Endothelial cell of umbilical vein (primary cell): ENCODE data around the gene ASPSCR1. TPM values are rescaled to one million over a fixed set of nuclear protein-coding genes. Genes with fewer than 3 reads are reported as not detected.

Experiments
- BruUV-seq: library from RNA; stranded (reverse); fragments of 400-500 nt; replicated peaks from 2 replicates; lab custom pipeline; 2021; lab: Mats Ljungman, UMichigan
- CTCF ChIA-PET: fragments of 300-600, 350-600 bp; sonication (Branson Sonifier 250); formaldehyde crosslinking; loops from one replicate; lab custom pipeline; 2021; ENCODE audit warnings: antibody characterized with exemption, inconsistent platforms; lab: Charles Lee
- POLR2A ChIA-PET: fragments of 300-600, 350-600 bp; sonication (Branson Sonifier 250); formaldehyde crosslinking; loops from one replicate; lab custom pipeline; 2021; ENCODE audit warnings: antibody characterized with exemption, inconsistent platforms; lab: Charles Lee
- DNase-seq: peaks from one replicate; pipeline ENCODE4 v3.0.0-alpha.2; 2011; ENCODE audit warnings: low read depth, low spot score
- FAIRE-seq: peaks from 2 replicates; lab custom pipeline; 2011; peaks lifted over from hg19 to GRCh38; lab: Jason Lieb, UNC
- H2AFZ ChIP-seq: 2 replicates; pipeline ENCODE4 v1.6.0; 2012; ENCODE audit warnings: low read depth, low read length, control low read depth, inconsistent platforms
- H3K27ac ChIP-seq: 2 replicates; pipeline ENCODE4 v1.5.1; 2011; ENCODE audit warnings: low read depth, mild to moderate bottlenecking, control low read depth, low read length, moderate library complexity; ENCODE audit not compliant: insufficient read depth
- H3K27me3 ChIP-seq, 2 experiments: 2 replicates each; pipeline versions ENCODE4 v1.6.0 to v1.6.1; 2011; ENCODE audit warnings: low read length in 2 of 2, mixed read lengths in 1 of 2; ENCODE audit not compliant: control insufficient read depth in 2 of 2, insufficient read depth in 2 of 2
- H3K36me3 ChIP-seq, 2 experiments: 2 replicates in 1 of 2; 3 replicates in 1 of 2; pipeline ENCODE4 v1.5.1; 2011; ENCODE audit warnings: low read length in 2 of 2, mild to moderate bottlenecking in 1 of 2, moderate library complexity in 1 of 2; ENCODE audit not compliant: control insufficient read depth in 2 of 2, insufficient read depth in 2 of 2; ENCODE audit errors: extremely low read depth in 1 of 2
- H3K4me1 ChIP-seq: 3 replicates; pipeline ENCODE4 v1.5.1; 2011; ENCODE audit warnings: mild to moderate bottlenecking, low read length; ENCODE audit not compliant: control insufficient read depth, insufficient read depth; ENCODE audit errors: extremely low read depth
- H3K4me2 ChIP-seq: 2 replicates; pipeline ENCODE4 v1.6.1; 2011; ENCODE audit warnings: low read length, control low read depth, mixed read lengths; ENCODE audit not compliant: insufficient read depth
- H3K4me3 ChIP-seq, 3 experiments: fragments of 200-600 bp in 1 of 3; sonication (generic), shearing (Covaris generic) in 1 of 3; replicated peaks in 1 of 3; 2 replicates each; pipeline ENCODE4 v1.5.1; 2011 to 2016; ENCODE audit warnings: control low read depth in 3 of 3, low read length in 3 of 3, mild to moderate bottlenecking in 2 of 3, inconsistent platforms in 1 of 3, low read depth in 1 of 3, moderate library complexity in 1 of 3; ENCODE audit not compliant: insufficient read depth in 1 of 3
- H3K79me2 ChIP-seq: 2 replicates; pipeline ENCODE4 v1.6.0; 2012; ENCODE audit warnings: low read length, inconsistent platforms; ENCODE audit not compliant: control insufficient read depth, insufficient read depth
- H3K9ac ChIP-seq: replicated peaks from 2 replicates; pipeline ENCODE3; 2011; ENCODE audit warnings: low read length, control low read depth; ENCODE audit not compliant: insufficient read depth; ENCODE audit errors: extremely low read depth
- H3K9me1 ChIP-seq: replicated peaks from 3 replicates; pipeline ENCODE4 v1.6.0; 2011; ENCODE audit warnings: mild to moderate bottlenecking, low read length; ENCODE audit not compliant: control insufficient read depth, insufficient read depth; ENCODE audit errors: extremely low read depth
- H3K9me3 ChIP-seq: replicated peaks from 2 replicates; pipeline ENCODE4 v1.5.1; 2012; ENCODE audit warnings: low read length, inconsistent platforms; ENCODE audit not compliant: control insufficient read depth, insufficient read depth
- H4K20me1 ChIP-seq: replicated peaks from 2 replicates; pipeline ENCODE3; 2011; ENCODE audit warnings: mild to moderate bottlenecking, low read length; ENCODE audit not compliant: control insufficient read depth, insufficient read depth; ENCODE audit errors: extremely low read depth
- EZH2 ChIP-seq: IDR thresholded peaks from 2 replicates; pipeline ENCODE4 v1.6.1; 2012; ENCODE audit warnings: borderline replicate concordance, low read depth, mild to moderate bottlenecking, moderate library complexity, low read length, inconsistent platforms; ENCODE audit not compliant: severe bottlenecking
- POLR2A ChIP-seq: IDR thresholded peaks from 2 replicates; pipeline ENCODE4 v1.6.1; 2012; ENCODE audit warnings: low read depth, mild to moderate bottlenecking, control low read depth, low read length
- POLR2AphosphoS5 ChIP-seq: IDR thresholded peaks from 2 replicates; pipeline ENCODE4 v1.6.1; 2012; ENCODE audit warnings: low read depth, mild to moderate bottlenecking, control low read depth, low read length, moderate library complexity; ENCODE audit not compliant: insufficient read depth
- dilution Hi-C: fragments of 300-500 bp; cut with MboI; formaldehyde crosslinking; loops from one replicate; pipeline ENCODE4 v1.15.0; 2019; ENCODE audit warnings: low sequenced_read_pairs; ENCODE audit not compliant: extremely low pct_ligation_motif_present
- intact Hi-C: fragments of 100-400 bp; cut with micrococcal nuclease; formaldehyde crosslinking; loops from one replicate; pipeline ENCODE4 v1.10.0; 2022
- polyA plus RNA-seq, 4 experiments: library from polyadenylated mRNA; depleted of rRNA in 3 of 4; stranded (reverse) in 3 of 4; unstranded in 1 of 4; fragments of >200 nt; gene quantifications; 2 replicates each; pipeline versions ENCODE4 v1.2.1 to v1.2.3, GENCODE V29; 2011 to 2012; ENCODE audit warnings: missing spikeins in 1 of 4
- total RNA-seq: library from RNA; stranded (reverse); gene quantifications from 2 replicates; pipeline ENCODE4 v1.2.3, GENCODE V29; 2021

Gene ASPSCR1
- total and polyA plus RNA-seq, 2 donors (not counting 3 experiments of a cell fraction or from before 2014, with no cell fraction given), result 24.8 to 36.5 TPM

DNA sequence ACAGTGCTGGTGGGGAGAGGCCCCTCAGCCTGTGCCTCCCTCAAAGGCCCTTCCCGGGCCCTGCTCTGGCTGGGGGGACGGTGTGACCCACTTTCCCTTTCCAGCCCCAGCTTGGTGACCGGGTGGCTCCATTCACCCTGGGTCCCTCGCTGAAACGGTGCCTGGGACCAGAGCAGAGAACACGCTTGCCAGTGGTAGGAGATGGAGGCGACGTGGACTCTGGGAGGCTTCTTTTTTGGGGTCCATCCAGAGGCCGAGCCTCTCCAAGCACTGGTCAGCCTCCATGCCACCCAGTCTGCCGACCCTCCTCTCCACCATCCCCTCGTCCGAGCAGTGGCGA is 37.5 kb downstream of the ASPSCR1 start:
- Histone ChIP-seq H3K27ac (no peak overlapping the region), H3K9me1 (no peaks in the 10 kb centered on the region), H3K27me3 (no peaks in the 10 kb centered on the region), H3K79me2 (no peaks in the 10 kb centered on the region), H4K20me1 (no peaks in the 10 kb centered on the region), H3K4me3 (no peak overlapping the region), H3K9ac (no peak overlapping the region), H3K4me2 (no peak overlapping the region), H3K4me1 (no peaks in the 10 kb centered on the region), H2AFZ (no peak overlapping the region), H3K9me3 (no peaks in the 10 kb centered on the region), H3K36me3 (no peaks in the 10 kb centered on the region)
- dilution Hi-C loops (no loop called here), intact Hi-C loops (no loop called here)
- ChIA-PET POLR2A (no interaction called here), CTCF (no interaction called here)
- FAIRE-seq (no peak), DNase-seq (no peak)
- TF ChIP-seq POLR2AphosphoS5, result no peak
- no TSS peak for BruUV-seq

DNA sequence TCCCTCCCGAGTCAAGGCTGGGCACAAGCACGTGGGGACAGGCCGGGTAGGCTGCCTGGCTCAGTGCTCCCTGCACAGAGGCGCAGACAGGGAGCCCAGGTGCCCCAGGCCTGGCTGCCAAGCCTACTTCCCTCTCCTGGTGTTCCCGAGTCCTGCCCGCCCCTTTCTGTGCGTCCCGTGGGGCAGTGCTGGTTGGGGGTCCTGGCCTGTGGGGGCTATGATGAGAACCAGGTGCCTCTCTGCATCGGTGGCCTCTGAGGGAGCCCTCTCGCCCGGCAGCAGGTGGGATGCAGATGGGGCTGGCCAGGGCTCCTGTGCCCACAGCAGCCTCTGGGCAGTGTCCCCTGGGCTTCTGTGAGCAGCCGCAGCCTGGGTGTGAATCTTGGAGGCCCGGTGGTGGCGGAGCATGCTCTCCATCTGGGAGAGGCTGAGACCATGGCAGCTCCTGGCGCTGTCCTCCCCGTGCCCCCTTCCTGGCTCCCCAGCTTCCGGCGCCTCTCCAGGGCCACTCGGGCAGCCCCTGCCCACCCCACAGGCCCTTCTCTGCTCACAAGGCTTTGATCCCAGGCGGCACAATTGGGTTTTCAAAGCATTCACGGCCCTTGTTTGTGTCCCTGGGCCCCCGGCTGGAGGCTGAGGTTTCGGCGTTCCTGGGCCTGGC is 38.0 kb downstream of the ASPSCR1 start:
- H3K9me3 ChIP-seq, result no peaks in the 10 kb centered on the region
- no peak overlapping the region for H3K4me3 ChIP-seq
- TF ChIP-seq EZH2, result no peak
- TF ChIP-seq POLR2A, result no peak
- H3K4me1 ChIP-seq, result no peaks in the 10 kb centered on the region
- H3K4me2 ChIP-seq, result no peak overlapping the region
- dilution Hi-C loops, result no loop called here
- POLR2A ChIA-PET, result no interaction called here
- FAIRE-seq (no peak), DNase-seq (no peak)
- H4K20me1 ChIP-seq, result no peaks in the 10 kb centered on the region
- CTCF ChIA-PET, result interaction anchor here (2.6 to 9.1 kb wide), 2 partner anchors 12 to 55 kb away, joined by 8 to 345 read pairs; partner anchors contain the start of gene NOTUM
- H2AFZ ChIP-seq, result no peak overlapping the region
- BruUV-seq, result no TSS peak
- H3K27ac ChIP-seq, result no peak overlapping the region
- no peak overlapping the region for H3K9ac ChIP-seq
- no peaks in the 10 kb centered on the region for H3K9me1 ChIP-seq
- H3K27me3 ChIP-seq, result no peaks in the 10 kb centered on the region
- intact Hi-C loops, result no loop called here
- no peaks in the 10 kb centered on the region for H3K36me3 ChIP-seq
- no peaks in the 10 kb centered on the region for H3K79me2 ChIP-seq
